Measurements from ENCODE around the gene CEP112. TPM values are rescaled to one million over a fixed set of nuclear protein-coding genes. Genes with fewer than 3 reads are reported as not detected.

CEP112 gene
- total and polyA plus RNA-seq, 2 donors (not counting 3 experiments of a cell fraction or from before 2014, with no cell fraction given): 1.5 to 25.3 TPM

- FAIRE-seq (no peak), DNase-seq (ENCODE audit: low read depth, low spot score) (no peak)
- Histone ChIP-seq H4K20me1 (replicated peaks; ENCODE audit: control insufficient read depth, extremely low read depth, insufficient read depth, low read length) (no peaks in the 10 kb centered on the region), H3K79me2 (ENCODE audit: control insufficient read depth, insufficient read depth, low read length) (no peaks in the 10 kb centered on the region), H3K27me3 (ENCODE audit: control insufficient read depth in 2 of 2, insufficient read depth in 2 of 2, low read length in 2 of 2) (no peaks in the 10 kb centered on the region), H3K4me3 (replicated peaks in 1 of 3; ENCODE audit: insufficient read depth in 1 of 3, low read depth in 1 of 3, low read length in 3 of 3) (no peak overlapping the region), H3K9me3 (replicated peaks; ENCODE audit: control insufficient read depth, insufficient read depth, low read length) (no peaks in the 10 kb centered on the region), H3K4me1 (ENCODE audit: control insufficient read depth, extremely low read depth, insufficient read depth, low read length) (no peaks in the 10 kb centered on the region), H3K9ac (replicated peaks; ENCODE audit: extremely low read depth, insufficient read depth, low read length) (no peak overlapping the region), H3K9me1 (replicated peaks; ENCODE audit: control insufficient read depth, extremely low read depth, insufficient read depth, low read length) (no peaks in the 10 kb centered on the region), H3K27ac (ENCODE audit: insufficient read depth, low read depth, low read length) (no peak overlapping the region), H3K36me3 (ENCODE audit: control insufficient read depth in 2 of 2, extremely low read depth in 1 of 2, insufficient read depth in 2 of 2, low read length in 2 of 2) (no peaks in the 10 kb centered on the region), H2AFZ (ENCODE audit: low read depth, low read length) (no peak overlapping the region), H3K4me2 (ENCODE audit: insufficient read depth, low read length) (no peak overlapping the region)
- intact Hi-C loops (cut with micrococcal nuclease): no loop called here
- POLR2A ChIA-PET: no interaction called here
- CTCF ChIA-PET: interaction anchor here (1.7 kb wide), 1 partner anchor 13 kb away, joined by 5 read pairs; no protein-coding TSS in a partner anchor
- dilution Hi-C loops (cut with MboI; ENCODE audit: extremely low pct_ligation_motif_present, low sequenced_read_pairs): no loop called here
- BruUV-seq (replicated peaks): no TSS peak
- TF ChIP-seq GATA2 (IDR thresholded peaks at IDR 0.05; ENCODE audit: insufficient read depth, insufficient read length, low read depth, low read length): no peak
Observed at GRCh38 chr17:65617496-65617895, 574.4 kb downstream of the CEP112 start.

GRCh38 chr17:65609749-65610148 is 582.2 kb downstream of the CEP112 start:
- Histone ChIP-seq H3K36me3 (ENCODE audit: control insufficient read depth in 2 of 2, extremely low read depth in 1 of 2, insufficient read depth in 2 of 2, low read length in 2 of 2) (no peaks in the 10 kb centered on the region), H2AFZ (ENCODE audit: low read depth, low read length) (no peak overlapping the region), H3K9ac (replicated peaks; ENCODE audit: extremely low read depth, insufficient read depth, low read length) (no peak overlapping the region), H3K79me2 (ENCODE audit: control insufficient read depth, insufficient read depth, low read length) (no peaks in the 10 kb centered on the region), H3K4me3 (replicated peaks in 1 of 3; ENCODE audit: insufficient read depth in 1 of 3, low read depth in 1 of 3, low read length in 3 of 3) (no peak overlapping the region), H3K9me1 (replicated peaks; ENCODE audit: control insufficient read depth, extremely low read depth, insufficient read depth, low read length) (no peaks in the 10 kb centered on the region), H3K9me3 (replicated peaks; ENCODE audit: control insufficient read depth, insufficient read depth, low read length) (no peaks in the 10 kb centered on the region), H3K4me1 (ENCODE audit: control insufficient read depth, extremely low read depth, insufficient read depth, low read length) (no peaks in the 10 kb centered on the region), H4K20me1 (replicated peaks; ENCODE audit: control insufficient read depth, extremely low read depth, insufficient read depth, low read length) (no peaks in the 10 kb centered on the region), H3K27ac (ENCODE audit: insufficient read depth, low read depth, low read length) (no peak overlapping the region), H3K4me2 (ENCODE audit: insufficient read depth, low read length) (no peak overlapping the region), H3K27me3 (ENCODE audit: control insufficient read depth in 2 of 2, insufficient read depth in 2 of 2, low read length in 2 of 2) (no peaks in the 10 kb centered on the region)
- TF ChIP-seq CTCF (IDR thresholded peaks at IDR 0.05; ENCODE audit: extremely low read depth in 1 of 2, insufficient read depth in 1 of 2, low read depth in 1 of 2, low read length in 2 of 2) (no peak), MAX (IDR thresholded peaks at IDR 0.05; ENCODE audit: insufficient read depth, insufficient read length) (no peak), EZH2 (IDR thresholded peaks at IDR 0.05; ENCODE audit: borderline replicate concordance, low read depth, low read length, severe bottlenecking) (no peak), JUN (IDR thresholded peaks at IDR 0.05; ENCODE audit: borderline replicate concordance, insufficient read depth, insufficient read length, low read depth) (no peak), FOS (IDR thresholded peaks at IDR 0.05; ENCODE audit: borderline replicate concordance, insufficient read depth, low read length) (no peak), POLR2AphosphoS5 (IDR thresholded peaks at IDR 0.05; ENCODE audit: insufficient read depth, low read depth, low read length) (no peak), MYC (IDR thresholded peaks at IDR 0.05; ENCODE audit: low read depth, low read length) (no peak), GATA2 (IDR thresholded peaks at IDR 0.05; ENCODE audit: insufficient read depth, insufficient read length, low read depth, low read length) (no peak), POLR2A (IDR thresholded peaks at IDR 0.05; ENCODE audit: low read depth, low read length) (no peak)
- DNase-seq (ENCODE audit: low read depth, low spot score): no peak
- intact Hi-C loops (cut with micrococcal nuclease): no loop called here
- ChIA-PET CTCF (no interaction called here), POLR2A (no interaction called here)
- BruUV-seq (replicated peaks): no TSS peak
- FAIRE-seq: no peak
- dilution Hi-C loops (cut with MboI; ENCODE audit: extremely low pct_ligation_motif_present, low sequenced_read_pairs): no loop called here

Measured in endothelial cell of umbilical vein (primary cell).